GM12878 (cell line): ENCODE results near the gene RALGAPA2. TPM values are rescaled to one million over a fixed set of nuclear protein-coding genes. Genes with fewer than 3 reads are reported as not detected.

Experiments
- ASH2L ChIP-seq: fragments of 300-600, 200-600 bp; sonication (generic); IDR thresholded peaks from 2 replicates; pipeline ENCODE4 v1.6.1; 2017; ENCODE audit warnings: low read depth, mild to moderate bottlenecking, borderline replicate concordance
- E2F4 ChIP-seq: IDR thresholded peaks from 2 replicates; pipeline ENCODE4 v1.6.1; 2012; ENCODE audit warnings: low read depth, low read length, improper control_type of control experiment
- EP300 ChIP-seq, 2 experiments: fragments of 150-350 bp in 1 of 2; IDR thresholded peaks; 2 replicates each; pipeline ENCODE4 v1.6.1; 2011 to 2012; ENCODE audit warnings: low read depth in 2 of 2, low read length in 2 of 2, borderline replicate concordance in 1 of 2, improper control_type of control experiment in 1 of 2, inconsistent platforms in 1 of 2; ENCODE audit not compliant: control insufficient read depth in 1 of 2
- FOS ChIP-seq: IDR thresholded peaks from 3 replicates; pipeline ENCODE4 v1.6.1; 2011; ENCODE audit warnings: borderline replicate concordance; ENCODE audit not compliant: insufficient read length; ENCODE audit errors: extremely low read depth
- JUND ChIP-seq: IDR thresholded peaks from 2 replicates; pipeline ENCODE4 v1.6.1; 2012; ENCODE audit warnings: low read depth, mild to moderate bottlenecking, low read length, improper control_type of control experiment, moderate library complexity
- MYC ChIP-seq: IDR thresholded peaks from 2 replicates; pipeline ENCODE4 v1.6.1; 2011; ENCODE audit warnings: mild to moderate bottlenecking, low read length, moderate library complexity, inconsistent platforms; ENCODE audit not compliant: insufficient read depth, insufficient replicate concordance, insufficient read length, severe bottlenecking
- NFYB ChIP-seq: IDR thresholded peaks from 2 replicates; pipeline ENCODE4 v1.6.1; 2011; ENCODE audit warnings: low read depth, mild to moderate bottlenecking, low read length, improper control_type of control experiment, moderate library complexity; ENCODE audit not compliant: insufficient read depth
- NKRF ChIP-seq: fragments of 450-650 bp; conservative IDR thresholded peaks from 2 replicates; pipeline ENCODE4 v1.6.1; 2017; ENCODE audit warnings: mild to moderate bottlenecking, moderate library complexity
- NR2C1 ChIP-seq: fragments of 450-650 bp; IDR thresholded peaks from 2 replicates; pipeline ENCODE4 v1.6.1; 2017; ENCODE audit warnings: antibody characterized with exemption, mild to moderate bottlenecking, moderate library complexity
- SIX5 ChIP-seq: IDR thresholded peaks from 2 replicates; pipeline ENCODE4 v1.6.1; 2011; ENCODE audit warnings: mild to moderate bottlenecking, low read depth, low read length, moderate library complexity; ENCODE audit not compliant: severe bottlenecking
- SPI1 ChIP-seq: IDR thresholded peaks from 2 replicates; pipeline ENCODE4 v1.6.1; 2011; ENCODE audit warnings: low read depth, mild to moderate bottlenecking, low read length, moderate library complexity, borderline replicate concordance; ENCODE audit not compliant: insufficient read depth
- SUZ12 ChIP-seq: fragments of 200-600 bp; sonication (generic); IDR thresholded peaks from one replicate; pipeline ENCODE4 v1.6.1; 2018; ENCODE audit warnings: antibody characterized with exemption, mild to moderate bottlenecking; ENCODE audit not compliant: unreplicated experiment
- TARDBP ChIP-seq: IDR thresholded peaks from 2 replicates; pipeline ENCODE4 v1.6.1; 2016; ENCODE audit warnings: borderline replicate concordance
- ZBTB40 ChIP-seq: fragments of 450-650 bp; IDR thresholded peaks from 2 replicates; pipeline ENCODE4 v1.6.1; 2016; ENCODE audit warnings: mild to moderate bottlenecking, moderate library complexity, borderline replicate concordance
- ZNF384 ChIP-seq: IDR thresholded peaks from 2 replicates; pipeline ENCODE4 v1.6.1; 2012; ENCODE audit warnings: low read depth, mild to moderate bottlenecking, low read length, improper control_type of control experiment, borderline replicate concordance
- polyA plus RNA-seq, 11 experiments: library from polyadenylated mRNA; depleted of rRNA in 4 of 11; unstranded in 6 of 11; stranded (reverse) in 5 of 11; fragments of >200 nt; fragmentation: Nextera tagmentation in 4 of 11; fragmentation: Illumina TruSeq in 1 of 11; extraction: Ambion mirVana in 4 of 11; extraction: Trizol in 1 of 11; gene quantifications; 1 replicate in 1 of 11; 2 replicates in 10 of 11; pipeline versions ENCODE4 v1.2.1 to v1.2.3, GENCODE V29; 2011 to 2016; ENCODE audit warnings: inconsistent platforms in 2 of 11, missing spikeins in 2 of 11, low read depth in 1 of 11
- total RNA-seq, 4 experiments: library from RNA; depleted of rRNA in 3 of 4; stranded (reverse); fragments of >200 nt in 3 of 4; fragmentation: Illumina TruSeq in 1 of 4; extraction: Trizol in 1 of 4; gene quantifications; 2 replicates each; pipeline versions ENCODE4 v1.2.1 to v1.2.3, GENCODE V29; 2013 to 2021
- TF ChIP-seq, protein P1 (sequence below): fragments of 450-650 bp; IDR thresholded peaks from 2 replicates; pipeline ENCODE4 v1.6.1; 2017; ENCODE audit warnings: borderline replicate concordance
- TF ChIP-seq, protein P2 (sequence below): fragments of 450-650 bp; IDR thresholded peaks from 2 replicates; pipeline ENCODE4 v1.6.1; 2017; ENCODE audit warnings: mild to moderate bottlenecking, low read depth, inconsistent platforms; ENCODE audit not compliant: poor library complexity, severe bottlenecking

The RALGAPA2 gene
- total and polyA plus RNA-seq, 10 of the 15 experiments (the other 5 are each of a cell fraction or from before 2014, with no cell fraction given) = 2.9 to 29.4 (median 19.6) TPM

DNA sequence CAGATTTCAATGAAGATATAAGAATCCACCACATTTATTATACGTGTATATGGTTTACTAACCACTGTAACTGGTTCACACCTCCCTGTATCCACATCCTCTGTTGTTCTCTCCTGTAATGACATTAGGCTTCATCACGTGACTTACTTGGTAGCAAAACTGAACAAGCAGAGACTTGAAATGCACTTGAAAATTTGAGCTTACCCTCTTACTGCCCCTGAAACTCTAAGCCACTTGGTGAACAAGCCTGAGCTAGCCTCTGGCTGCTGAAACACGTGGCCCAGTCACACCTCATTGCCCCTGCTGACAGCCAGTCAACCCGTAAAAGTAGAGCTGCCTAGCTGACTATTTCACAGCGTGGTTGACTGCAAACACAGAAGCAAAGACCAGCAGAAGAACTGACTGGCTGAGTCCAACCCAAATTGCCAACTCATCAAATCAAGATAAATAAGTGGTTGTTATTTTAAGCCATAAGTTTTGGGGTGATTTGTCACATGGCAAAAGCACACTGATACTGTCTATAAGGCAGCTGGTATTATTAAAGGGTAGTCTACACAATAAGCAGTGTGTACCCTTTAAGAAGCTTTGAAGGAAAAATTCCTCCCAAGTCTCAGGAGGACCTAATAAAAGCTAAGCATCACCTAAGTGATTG is 109.0 kb downstream of the RALGAPA2 start (continued):
- no peak for TF ChIP-seq SUZ12
- TF ChIP-seq E2F4 = no peak
- TF ChIP-seq, protein P1, sequence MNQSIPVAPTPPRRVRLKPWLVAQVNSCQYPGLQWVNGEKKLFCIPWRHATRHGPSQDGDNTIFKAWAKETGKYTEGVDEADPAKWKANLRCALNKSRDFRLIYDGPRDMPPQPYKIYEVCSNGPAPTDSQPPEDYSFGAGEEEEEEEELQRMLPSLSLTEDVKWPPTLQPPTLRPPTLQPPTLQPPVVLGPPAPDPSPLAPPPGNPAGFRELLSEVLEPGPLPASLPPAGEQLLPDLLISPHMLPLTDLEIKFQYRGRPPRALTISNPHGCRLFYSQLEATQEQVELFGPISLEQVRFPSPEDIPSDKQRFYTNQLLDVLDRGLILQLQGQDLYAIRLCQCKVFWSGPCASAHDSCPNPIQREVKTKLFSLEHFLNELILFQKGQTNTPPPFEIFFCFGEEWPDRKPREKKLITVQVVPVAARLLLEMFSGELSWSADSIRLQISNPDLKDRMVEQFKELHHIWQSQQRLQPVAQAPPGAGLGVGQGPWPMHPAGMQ = no peak
- no peak for TF ChIP-seq ASH2L
- TF ChIP-seq EP300 (IDR thresholded peaks at IDR 0.05; ENCODE audit: borderline replicate concordance in 1 of 2, control insufficient read depth in 1 of 2, low read depth in 2 of 2, low read length in 2 of 2) = peak; percentile 47 to 80; a peak in 2 of 4 replicates
- TF ChIP-seq JUND = no peak
- no peak for TF ChIP-seq SPI1
- TF ChIP-seq MYC = peak; percentile 81
- TF ChIP-seq FOS = no peak
- no peak for TF ChIP-seq ZBTB40
- TF ChIP-seq ZNF384 = no peak
- TF ChIP-seq NFYB = peak; percentile 41; the same call in 1 of the 2 replicates
- TF ChIP-seq NR2C1 = no peak
- TF ChIP-seq SIX5 = no peak
- TF ChIP-seq, protein P2, sequence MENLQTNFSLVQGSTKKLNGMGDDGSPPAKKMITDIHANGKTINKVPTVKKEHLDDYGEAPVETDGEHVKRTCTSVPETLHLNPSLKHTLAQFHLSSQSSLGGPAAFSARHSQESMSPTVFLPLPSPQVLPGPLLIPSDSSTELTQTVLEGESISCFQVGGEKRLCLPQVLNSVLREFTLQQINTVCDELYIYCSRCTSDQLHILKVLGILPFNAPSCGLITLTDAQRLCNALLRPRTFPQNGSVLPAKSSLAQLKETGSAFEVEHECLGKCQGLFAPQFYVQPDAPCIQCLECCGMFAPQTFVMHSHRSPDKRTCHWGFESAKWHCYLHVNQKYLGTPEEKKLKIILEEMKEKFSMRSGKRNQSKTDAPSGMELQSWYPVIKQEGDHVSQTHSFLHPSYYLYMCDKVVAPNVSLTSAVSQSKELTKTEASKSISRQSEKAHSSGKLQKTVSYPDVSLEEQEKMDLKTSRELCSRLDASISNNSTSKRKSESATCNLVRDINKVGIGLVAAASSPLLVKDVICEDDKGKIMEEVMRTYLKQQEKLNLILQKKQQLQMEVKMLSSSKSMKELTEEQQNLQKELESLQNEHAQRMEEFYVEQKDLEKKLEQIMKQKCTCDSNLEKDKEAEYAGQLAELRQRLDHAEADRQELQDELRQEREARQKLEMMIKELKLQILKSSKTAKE = peak; percentile 99
- TF ChIP-seq TARDBP = 0 out of 2 replicates have a peak, but pooled peaks have one; percentile 14
- TF ChIP-seq NKRF = 0 out of 2 replicates have a peak, but pooled peaks have one; percentile 30
